Activated naive CD4-positive, alpha-beta T cell treated with anti-CD3 and anti-CD28 coated beads, Interleukin-2, amount 10 ng/mL, durations not matched to agents 7 days and 5 days (primary cell): ENCODE measurements around the gene SRMS.

Experiments used
- CTCF ChIA-PET: fragments of 350-600 bp; sonication (Branson Sonifier 250); formaldehyde crosslinking; loops from one replicate; lab custom pipeline; 2021; ENCODE audit warnings: antibody characterized with exemption; lab: Charles Lee
- DNase-seq: peaks from one replicate; pipeline ENCODE4 v3.0.0-alpha.2; 2020
- H3K27ac Mint-ChIP-seq: one replicate; pipeline ENCODE4 v1.8.0; 2021; ENCODE audit warnings: mild to moderate bottlenecking, moderate library complexity, mixed read lengths
- H3K27me3 Mint-ChIP-seq: one replicate; pipeline ENCODE4 v1.8.0; 2021; ENCODE audit warnings: mild to moderate bottlenecking, mixed read lengths
- H3K36me3 Mint-ChIP-seq: one replicate; pipeline ENCODE4 v1.8.0; 2021; ENCODE audit warnings: mixed read lengths
- H3K4me1 Mint-ChIP-seq: one replicate; pipeline ENCODE4 v1.8.0; 2021; ENCODE audit warnings: mixed read lengths
- H3K4me3 Mint-ChIP-seq: one replicate; pipeline ENCODE4 v1.8.0; 2021; ENCODE audit warnings: mild to moderate bottlenecking, moderate library complexity, mixed read lengths
- H3K9me3 Mint-ChIP-seq: one replicate; pipeline ENCODE4 v1.8.0; 2021; ENCODE audit warnings: mixed read lengths

The SRMS gene

DNA sequence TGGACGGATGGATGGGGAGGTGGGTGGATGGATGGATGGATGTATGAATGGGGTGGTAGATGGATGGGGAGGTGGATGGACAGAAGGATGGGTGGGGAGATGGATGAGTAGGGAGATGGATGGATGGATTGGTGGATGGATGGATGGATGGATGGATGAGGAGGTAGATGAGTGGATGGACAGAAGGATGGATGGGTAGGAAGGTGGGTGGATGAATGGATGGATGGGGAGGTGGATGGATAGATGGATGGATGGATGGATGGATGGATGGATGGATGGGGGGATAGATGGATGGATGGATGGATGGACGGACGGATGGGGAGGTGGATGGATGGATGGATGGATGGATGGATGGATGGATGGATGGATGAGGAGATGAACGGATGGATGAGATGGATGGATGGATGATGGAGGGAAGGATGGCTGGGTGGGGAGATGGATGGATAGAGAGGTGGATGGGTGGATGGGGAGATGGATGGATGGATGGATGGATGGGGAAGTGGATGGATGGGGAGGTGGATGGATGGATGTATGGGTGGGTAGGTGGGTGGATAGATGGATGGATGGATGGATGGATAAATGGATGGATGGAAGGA lies 55.8 kb downstream of the SRMS start:
- H3K36me3 Mint-ChIP-seq: no peaks in the 10 kb centered on the region
- no peak for DNase-seq
- H3K4me1 Mint-ChIP-seq: peaks cover 4% of the 10 kb centered on the region
- no peak overlapping the region for H3K4me3 Mint-ChIP-seq
- CTCF ChIA-PET: no interaction called here
- H3K9me3 Mint-ChIP-seq: no peaks in the 10 kb centered on the region
- H3K27ac Mint-ChIP-seq: no peak overlapping the region
- H3K27me3 Mint-ChIP-seq: peaks cover 77% of the 10 kb centered on the region

DNA sequence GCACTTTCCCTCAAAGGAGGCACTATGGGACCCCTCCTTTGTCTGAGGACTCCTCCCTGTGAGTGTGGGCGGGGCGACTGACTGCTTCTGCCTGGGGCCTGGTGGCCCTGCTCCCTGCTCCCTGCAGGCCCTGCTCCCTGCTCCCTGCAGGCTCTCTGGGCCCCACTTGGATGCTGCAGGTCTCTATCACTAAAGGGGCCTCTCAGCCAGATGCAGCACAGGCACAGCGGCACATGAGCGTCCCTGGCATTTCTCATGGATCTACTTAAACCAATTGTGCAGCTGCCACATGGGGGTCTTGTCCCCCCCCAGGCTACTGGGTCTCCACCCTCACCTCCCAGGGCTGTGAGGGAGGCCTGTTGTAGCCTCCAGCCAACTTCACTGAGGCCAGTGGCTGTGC lies 56.5 kb downstream of the SRMS start:
- H3K4me3 Mint-ChIP-seq: no peak overlapping the region
- no peaks in the 10 kb centered on the region for H3K9me3 Mint-ChIP-seq
- peaks cover 77% of the 10 kb centered on the region for H3K27me3 Mint-ChIP-seq
- H3K36me3 Mint-ChIP-seq: no peaks in the 10 kb centered on the region
- no peak overlapping the region for H3K27ac Mint-ChIP-seq
- no peaks in the 10 kb centered on the region for H3K4me1 Mint-ChIP-seq
- DNase-seq: no peak
- CTCF ChIA-PET: no interaction called here
